Sigmoid colon (tissue), 4 donors: Measurements from ENCODE around the gene MTFR2.

ENCODE experiments used
- EP300 ChIP-seq, 4 donors: sonication (generic); formaldehyde crosslinking; IDR thresholded peaks; one replicate each; pipeline ENCODE4 v1.6.1; 2017; ENCODE audit warnings: antibody characterized with exemption in 4 of 4
- POLR2AphosphoS5 ChIP-seq, 4 donors: sonication (generic); formaldehyde crosslinking; IDR thresholded peaks; one replicate each; pipeline ENCODE4 v1.6.1; 2017; ENCODE audit warnings: antibody characterized with exemption in 4 of 4
- TF ChIP-seq, protein P1 (sequence below), 4 experiments: fragments of 450-650 bp in 3 of 4; fragments of 200-600 bp in 1 of 4; IDR thresholded peaks; one replicate each; pipeline ENCODE4 v1.5.1; 2016 to 2019; ENCODE audit warnings: antibody characterized with exemption in 4 of 4, mild to moderate bottlenecking in 3 of 4, moderate library complexity in 2 of 4

DNA sequence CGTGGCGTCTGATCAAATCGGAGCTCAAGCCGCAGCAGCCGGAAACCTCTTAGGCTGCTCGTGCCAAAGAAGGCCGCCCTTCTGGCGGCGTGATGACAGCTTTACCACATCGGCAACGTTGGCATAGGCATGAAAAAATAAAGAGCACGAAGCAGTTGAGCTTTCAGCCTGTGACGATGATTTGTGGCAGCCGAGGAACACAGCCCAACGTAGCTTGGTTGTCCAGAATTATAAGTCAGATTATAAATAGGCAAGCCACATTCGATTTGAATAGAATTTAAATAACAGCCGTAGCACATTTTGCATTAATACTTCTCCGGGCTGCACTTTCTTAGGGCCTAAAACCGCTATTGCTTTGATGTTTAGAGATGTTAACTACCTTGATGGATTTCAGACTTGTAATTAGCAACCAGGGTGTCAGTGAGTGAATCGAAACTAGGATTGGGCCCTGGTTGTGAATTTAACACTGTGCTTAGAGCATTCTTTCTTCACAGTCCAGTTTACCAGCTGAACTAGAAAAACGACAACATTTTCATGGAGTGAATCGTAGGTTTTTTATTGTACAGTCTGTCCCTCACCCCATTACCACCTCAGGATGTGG, 40.4 kb upstream of the MTFR2 start:
- no peak for TF ChIP-seq EP300 (IDR thresholded peaks at IDR 0.05)
- TF ChIP-seq, protein P1, sequence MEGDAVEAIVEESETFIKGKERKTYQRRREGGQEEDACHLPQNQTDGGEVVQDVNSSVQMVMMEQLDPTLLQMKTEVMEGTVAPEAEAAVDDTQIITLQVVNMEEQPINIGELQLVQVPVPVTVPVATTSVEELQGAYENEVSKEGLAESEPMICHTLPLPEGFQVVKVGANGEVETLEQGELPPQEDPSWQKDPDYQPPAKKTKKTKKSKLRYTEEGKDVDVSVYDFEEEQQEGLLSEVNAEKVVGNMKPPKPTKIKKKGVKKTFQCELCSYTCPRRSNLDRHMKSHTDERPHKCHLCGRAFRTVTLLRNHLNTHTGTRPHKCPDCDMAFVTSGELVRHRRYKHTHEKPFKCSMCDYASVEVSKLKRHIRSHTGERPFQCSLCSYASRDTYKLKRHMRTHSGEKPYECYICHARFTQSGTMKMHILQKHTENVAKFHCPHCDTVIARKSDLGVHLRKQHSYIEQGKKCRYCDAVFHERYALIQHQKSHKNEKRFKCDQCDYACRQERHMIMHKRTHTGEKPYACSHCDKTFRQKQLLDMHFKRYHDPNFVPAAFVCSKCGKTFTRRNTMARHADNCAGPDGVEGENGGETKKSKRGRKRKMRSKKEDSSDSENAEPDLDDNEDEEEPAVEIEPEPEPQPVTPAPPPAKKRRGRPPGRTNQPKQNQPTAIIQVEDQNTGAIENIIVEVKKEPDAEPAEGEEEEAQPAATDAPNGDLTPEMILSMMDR (IDR thresholded peaks at IDR 0.05), result no peak
- no peak for TF ChIP-seq POLR2AphosphoS5 (IDR thresholded peaks at IDR 0.05)
